Fibroblast of lung (primary cell): ENCODE measurements around the gene ZSCAN20.

Experiments
- CTCF ChIP-seq, 2 donors: IDR thresholded peaks in 1 of 2; conservative IDR thresholded peaks in 1 of 2; 1 replicate in 1 of 2; 2 replicates in 1 of 2; pipeline ENCODE4 v1.5.1; 2011 to 2012; ENCODE audit warnings: low read length in 2 of 2, control low read depth in 1 of 2, inconsistent platforms in 1 of 2, low read depth in 1 of 2, mild to moderate bottlenecking in 1 of 2
- EZH2 ChIP-seq: IDR thresholded peaks from 2 replicates; pipeline ENCODE4 v1.5.1; 2012; ENCODE audit warnings: low read length, control low read depth, mild to moderate bottlenecking; ENCODE audit errors: missing control alignments

GRCh38 chr1:33507661-33508060 is 35.2 kb downstream of the ZSCAN20 start:
- TF ChIP-seq EZH2 = no peak
- no peak for TF ChIP-seq CTCF (conservative IDR thresholded peaks at IDR 0.05 in 1 of 2, IDR thresholded peaks at IDR 0.05 in 1 of 2; ENCODE audit: low read depth in 1 of 2, low read length in 2 of 2)
